ENCODE data around the gene CEP72. TPM values are rescaled to one million over a fixed set of nuclear protein-coding genes. Genes with fewer than 3 reads are reported as not detected.
"Not testable (repeated sequence)": the region's sequence is repeated elsewhere in the genome, so short reads cannot be mapped to it uniquely, and the experiment has no call there.

The CEP72 gene
- polyA plus RNA-seq, 3 donors: 1.5 to 2.9 (median 2.6) TPM

DNA sequence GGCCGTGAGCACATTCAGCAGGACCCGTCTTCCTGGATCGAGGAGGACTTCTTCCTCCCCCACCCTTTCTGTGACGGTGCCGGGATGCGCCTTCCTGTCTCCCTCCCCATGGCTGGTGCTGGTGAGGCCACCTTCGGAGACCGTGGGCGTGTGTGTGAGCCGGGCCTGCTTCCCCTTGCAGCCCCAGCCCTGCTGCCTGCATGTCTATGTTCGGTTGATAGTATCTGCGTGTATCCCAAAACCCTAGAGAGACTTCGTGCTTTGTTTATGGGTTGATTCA is 12.8 kb downstream of the CEP72 start:
- WGBS, 3 donors: 77 to 80% (median 79%) methylated on average over 13 of the region's 13 CpGs
- H3K27ac ChIP-seq (ENCODE audit: low read depth, low read length): no peak overlapping the region

DNA sequence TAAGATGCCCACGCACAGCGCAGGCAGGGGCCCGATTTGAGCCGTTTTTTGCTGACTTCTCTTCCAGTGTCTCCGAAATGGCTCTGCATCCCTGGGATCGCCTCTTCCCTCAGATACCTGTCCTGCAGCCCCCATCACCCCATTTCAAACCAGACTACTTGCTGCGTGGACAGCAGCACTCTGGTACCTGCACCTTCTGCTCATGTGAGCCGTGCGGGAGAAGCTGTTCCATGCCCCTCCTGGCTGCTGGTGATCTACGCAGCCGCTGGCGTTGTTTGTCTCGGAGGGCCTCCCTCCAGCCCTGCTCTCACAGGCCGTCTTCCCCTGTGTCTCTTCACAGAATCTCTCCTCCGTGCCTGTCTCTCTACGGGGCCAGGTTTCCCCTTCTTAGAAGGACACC is 13.4 kb downstream of the CEP72 start:
- no peak overlapping the region for H3K27ac ChIP-seq (ENCODE audit: low read depth, low read length)
- WGBS, 3 donors: 94 to 96% (median 95%) methylated on average over 16 of the region's 16 CpGs

- WGBS, 3 donors: 75 to 88% (median 88%) methylated on average over 3 of the region's 3 CpGs
- no peak overlapping the region for H3K27ac ChIP-seq (ENCODE audit: low read depth, low read length)
Observed at GRCh38 chr5:626850-627249, 14.7 kb downstream of the CEP72 start.

DNA sequence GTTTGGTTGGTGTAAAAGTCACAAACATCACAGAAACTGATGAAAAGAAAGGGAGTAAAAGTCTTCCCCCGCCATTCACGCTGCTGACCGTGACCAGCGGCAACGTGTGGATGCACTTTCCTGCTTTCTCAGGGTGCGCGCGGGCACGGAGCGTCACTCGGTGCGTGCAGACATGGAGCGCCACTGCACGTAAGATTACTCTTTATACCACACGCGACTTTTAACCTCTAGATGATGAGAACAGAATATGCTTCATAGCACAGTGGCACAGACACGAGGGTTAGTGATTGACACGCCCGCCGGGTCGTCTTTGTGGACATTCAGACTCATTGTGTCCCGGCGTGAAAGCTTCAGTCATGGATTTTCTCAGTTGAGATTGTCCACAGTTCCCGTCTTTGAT is 15.7 kb downstream of the CEP72 start:
- no peak overlapping the region for H3K27ac ChIP-seq (ENCODE audit: low read depth, low read length)
- 94 to 97% (median 96%) methylated on average over 24 of the region's 24 CpGs for WGBS, 3 donors

- 77 to 91% (median 87%) methylated on average over 19 to 21 of the region's 21 CpGs for WGBS, 3 donors
- H3K27ac ChIP-seq (ENCODE audit: low read depth, low read length): not testable (repeated sequence)
Observed at GRCh38 chr5:628351-629205, 16.4 kb downstream of the CEP72 start.

GRCh38 chr5:633501-633955 is 21.4 kb downstream of the CEP72 start:
- no peak overlapping the region for H3K27ac ChIP-seq (ENCODE audit: low read depth, low read length)
- WGBS, 3 donors: 84 to 88% (median 86%) methylated on average over 20 of the region's 20 CpGs

GRCh38 chr5:634191-634590 is 22.1 kb downstream of the CEP72 start:
- 94 to 97% (median 96%) methylated on average over 12 of the region's 12 CpGs for WGBS, 3 donors
- no peak overlapping the region for H3K27ac ChIP-seq (ENCODE audit: low read depth, low read length)

- H3K27ac ChIP-seq (ENCODE audit: low read depth, low read length): no peak overlapping the region
- WGBS, 3 donors: 92 to 98% (median 94%) methylated on average over 18 of the region's 18 CpGs
Observed at GRCh38 chr5:635306-636055, 23.3 kb downstream of the CEP72 start.

GRCh38 chr5:636951-637350 is 24.8 kb downstream of the CEP72 start:
- WGBS, 3 donors: 89 to 97% (median 93%) methylated on average over 20 of the region's 20 CpGs
- H3K27ac ChIP-seq (ENCODE audit: low read depth, low read length): no peak overlapping the region

GRCh38 chr5:637581-638450 is 25.7 kb downstream of the CEP72 start:
- no peak overlapping the region for H3K27ac ChIP-seq (ENCODE audit: low read depth, low read length)
- 95% methylated on average over 42 of the region's 42 CpGs for WGBS, 3 donors

DNA sequence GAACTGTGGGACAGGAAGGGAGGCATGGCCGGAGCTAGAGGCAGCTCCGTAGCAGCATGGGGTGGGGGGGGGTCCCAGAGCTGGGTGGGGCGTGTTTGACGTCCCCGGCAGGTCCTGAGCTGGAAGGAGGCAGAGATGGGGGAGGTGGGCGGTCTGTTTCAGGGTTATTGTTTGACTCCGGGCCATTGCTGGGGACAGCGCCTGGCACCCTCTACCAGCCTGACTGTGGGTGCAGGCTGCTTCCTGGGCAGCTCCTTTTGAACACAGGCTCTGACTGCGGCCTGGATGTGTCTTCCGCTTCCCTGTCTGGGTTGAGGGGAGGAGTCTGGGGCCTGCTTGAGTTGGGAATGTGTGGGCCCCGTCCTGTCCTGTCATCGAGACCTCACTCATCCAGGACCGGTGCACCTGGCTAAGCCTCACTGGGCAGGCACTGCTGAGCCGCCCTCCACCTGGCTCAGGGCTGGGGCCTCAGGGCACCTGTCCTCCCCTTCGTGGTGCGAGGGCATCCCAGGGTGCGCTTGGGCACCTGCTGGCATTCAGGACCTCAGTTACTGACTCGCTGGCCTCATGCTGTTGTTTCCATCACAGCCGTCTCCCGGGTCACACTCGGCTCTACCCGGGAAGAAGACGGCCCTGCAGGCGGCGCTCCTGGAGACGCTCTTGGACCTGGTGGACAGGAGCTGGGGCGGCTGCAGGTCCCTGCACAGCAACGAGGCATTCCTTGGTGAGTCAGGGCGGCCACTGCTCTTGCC is 26.5 kb downstream of the CEP72 start:
- no peak overlapping the region for H3K27ac ChIP-seq (ENCODE audit: low read depth, low read length)
- 93 to 96% (median 94%) methylated on average over 29 of the region's 29 CpGs for WGBS, 3 donors

DNA sequence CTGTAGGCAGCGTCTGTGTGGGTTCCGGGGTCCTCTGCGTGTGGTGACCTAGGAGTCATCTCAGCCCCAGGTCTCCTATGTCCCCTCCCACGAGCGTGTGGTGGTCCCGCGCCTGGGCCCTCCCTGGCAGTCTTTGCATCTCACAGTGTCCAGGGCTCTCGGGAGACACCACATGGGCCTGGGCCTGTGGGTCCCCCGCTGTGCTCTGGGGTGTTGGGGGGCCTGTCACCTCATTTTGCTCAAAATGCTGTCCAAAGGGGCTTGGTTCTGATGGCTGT is 27.1 kb downstream of the CEP72 start:
- WGBS, 3 donors: 94 to 100% (median 94%) methylated on average over 9 of the region's 9 CpGs

DNA sequence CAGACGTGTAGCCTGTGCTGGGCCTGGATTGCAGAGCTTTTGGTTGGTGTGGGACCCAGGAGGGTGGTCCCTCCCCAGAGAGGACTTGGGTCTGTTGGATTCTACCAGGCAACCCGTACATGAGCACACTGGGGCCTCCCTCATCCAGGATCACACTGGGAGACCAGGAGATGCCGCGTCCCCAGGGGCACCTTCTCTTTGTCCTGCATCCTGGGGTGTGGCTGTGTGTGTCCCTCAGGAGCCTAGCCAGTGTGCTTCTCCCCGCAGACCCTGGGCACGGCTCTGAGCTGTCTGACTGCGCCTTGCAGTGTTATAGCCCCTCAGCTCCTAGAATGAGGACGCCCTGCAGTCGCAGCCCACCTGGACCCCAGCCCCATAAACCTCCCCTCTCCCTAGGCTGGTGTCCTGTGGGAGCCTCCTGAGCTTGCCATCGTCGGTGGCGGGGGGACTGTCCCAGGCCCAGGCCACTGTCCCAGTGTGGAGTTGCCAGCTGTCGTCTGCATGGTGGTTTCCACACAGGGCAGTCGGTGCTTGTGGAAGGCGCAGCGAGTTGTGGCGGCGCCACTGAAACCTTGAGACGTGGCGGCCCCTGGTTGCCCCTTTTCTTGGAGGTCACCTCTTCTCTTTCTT is 27.6 kb downstream of the CEP72 start:
- 93 to 96% (median 93%) methylated on average over 20 of the region's 20 CpGs for WGBS, 3 donors
- no peak overlapping the region for H3K27ac ChIP-seq (ENCODE audit: low read depth, low read length)

More for the DNA sequence above, 27.1 kb downstream of the CEP72 start:
- no peak overlapping the region for H3K27ac ChIP-seq (ENCODE audit: low read depth, low read length)

- H3K27ac ChIP-seq (ENCODE audit: low read depth, low read length): no peak overlapping the region
- 88 to 92% (median 90%) methylated on average over 35 of the region's 35 CpGs for WGBS, 3 donors
Observed at GRCh38 chr5:640461-641330, 28.6 kb downstream of the CEP72 start.

DNA sequence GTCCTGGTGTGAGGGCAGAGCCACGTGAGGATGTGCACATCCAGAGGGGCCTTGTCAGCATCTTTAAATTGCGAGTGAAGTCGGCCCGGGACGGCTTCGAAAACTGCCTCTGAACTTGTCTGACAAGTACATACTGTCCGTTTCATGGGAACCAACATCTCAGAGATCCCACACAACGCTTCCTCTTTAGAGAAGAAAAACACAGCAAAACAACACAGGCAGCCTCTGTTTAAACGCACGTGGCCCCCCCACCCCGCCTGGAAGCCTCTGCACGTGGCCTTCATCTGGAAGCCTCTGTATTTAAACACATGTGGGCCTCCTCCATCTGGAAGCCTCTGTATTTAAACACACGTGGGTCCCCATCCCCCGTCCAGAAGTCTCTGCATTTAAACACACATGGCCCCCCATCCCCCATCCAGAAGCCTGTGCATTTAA is 29.2 kb downstream of the CEP72 start:
- WGBS, 3 donors: 87 to 90% (median 88%) methylated on average over 14 of the region's 14 CpGs
- H3K27ac ChIP-seq (ENCODE audit: low read depth, low read length): no peak overlapping the region

GRCh38 chr5:642481-642880 is 30.3 kb downstream of the CEP72 start:
- H3K27ac ChIP-seq (ENCODE audit: low read depth, low read length): no peak overlapping the region
- 94 to 96% (median 94%) methylated on average over 14 of the region's 14 CpGs for whole genome bisulfite sequencing, 3 donors

GRCh38 chr5:643351-643801 is 31.2 kb downstream of the CEP72 start:
- H3K27ac ChIP-seq (ENCODE audit: low read depth, low read length): no peak overlapping the region
- WGBS, 3 donors: 94 to 97% (median 96%) methylated on average over 18 to 21 of the region's 21 CpGs

Measured in adipose tissue (tissue), 3 donors.